Smooth muscle cell (in vitro differentiated cells): ENCODE measurements around the gene ROCK2. TPM values are rescaled to one million over a fixed set of nuclear protein-coding genes. Genes with fewer than 3 reads are reported as not detected.
A peak's percentile ranks its signal among the peaks of the same experiment; 100 is the strongest.

ENCODE experiments used
- DNase-seq: peaks from one replicate; lab custom pipeline; 2025; ENCODE audit not compliant: unreplicated experiment; lab: John Stamatoyannopoulos, UW
- H2AFZ ChIP-seq: fragments of 200-600 bp; sonication (generic); 2 replicates; pipeline ENCODE4 v1.6.0; 2016; ENCODE audit warnings: antibody characterized with exemption, low read depth, mild to moderate bottlenecking
- H3F3A ChIP-seq: fragments of 200-600 bp; sonication (generic); 2 replicates; pipeline ENCODE4 v1.6.0; 2017; ENCODE audit warnings: antibody characterized with exemption, low read depth
- H3K27ac ChIP-seq: fragments of 200-600 bp; sonication (generic); 2 replicates; pipeline ENCODE4 v1.5.1; 2016; ENCODE audit warnings: low read depth, mild to moderate bottlenecking
- H3K27me3 ChIP-seq: fragments of 200-600 bp; sonication (generic); 2 replicates; pipeline ENCODE4 v1.6.1; 2016; ENCODE audit warnings: low read depth, mild to moderate bottlenecking
- H3K36me3 ChIP-seq: fragments of 200-600 bp; sonication (generic); 2 replicates; pipeline ENCODE4 v1.5.1; 2016; ENCODE audit warnings: low read depth
- H3K4me1 ChIP-seq: fragments of 200-600 bp; sonication (generic); 2 replicates; pipeline ENCODE4 v1.5.1; 2016; ENCODE audit warnings: low read depth
- H3K4me2 ChIP-seq: fragments of 200-600 bp; sonication (generic); 2 replicates; pipeline ENCODE4 v1.6.0; 2016; ENCODE audit warnings: mild to moderate bottlenecking
- H3K4me3 ChIP-seq: fragments of 200-600 bp; sonication (generic); 2 replicates; pipeline ENCODE4 v1.5.1; 2016; ENCODE audit warnings: mild to moderate bottlenecking
- H3K79me2 ChIP-seq: fragments of 200-600 bp; sonication (generic); 2 replicates; pipeline ENCODE4 v1.6.0; 2016; ENCODE audit warnings: low read depth, mild to moderate bottlenecking
- H3K9ac ChIP-seq: fragments of 200-600 bp; sonication (generic); 2 replicates; pipeline ENCODE4 v1.6.0; 2016; ENCODE audit warnings: low read depth
- H3K9me3 ChIP-seq: fragments of 200-600 bp; sonication (generic); replicated peaks from 2 replicates; pipeline ENCODE4 v1.5.1; 2016; ENCODE audit warnings: low read depth
- H4K20me1 ChIP-seq: fragments of 200-600 bp; sonication (generic); 2 replicates; pipeline ENCODE4 v1.6.0; 2016; ENCODE audit warnings: low read depth
- WGBS: methylation state at CpG from one replicate; pipeline ENCODE4 v1.1.7; 2016; ENCODE audit warnings: low lambda C conversion rate; 5-methylcytosine and 5-hydroxymethylcytosine counted together
- polyA plus RNA-seq: library from polyadenylated mRNA; unstranded; fragments of >200 nt; fragmentation: Nextera tagmentation; extraction: Ambion mirVana; gene quantifications from 2 replicates; pipeline ENCODE4 v1.2.1, GENCODE V29; 2016
- total RNA-seq: library from RNA; depleted of rRNA; stranded (reverse); fragments of >200 nt; gene quantifications from 2 replicates; pipeline ENCODE4 v1.2.3, GENCODE V29; 2014
- TF ChIP-seq, protein P1 (sequence below): fragments of 200-600 bp; sonication (generic); IDR thresholded peaks from 2 replicates; pipeline ENCODE4 v1.5.1; 2017; ENCODE audit warnings: borderline replicate concordance, mild to moderate bottlenecking, antibody characterized with exemption; ENCODE audit not compliant: insufficient read depth, poor library complexity, severe bottlenecking

Gene ROCK2
- 45.5 and 56.2 TPM in 2 replicates for total RNA-seq
- polyA plus RNA-seq, result 27.2 and 42.4 TPM in 2 replicates

DNA sequence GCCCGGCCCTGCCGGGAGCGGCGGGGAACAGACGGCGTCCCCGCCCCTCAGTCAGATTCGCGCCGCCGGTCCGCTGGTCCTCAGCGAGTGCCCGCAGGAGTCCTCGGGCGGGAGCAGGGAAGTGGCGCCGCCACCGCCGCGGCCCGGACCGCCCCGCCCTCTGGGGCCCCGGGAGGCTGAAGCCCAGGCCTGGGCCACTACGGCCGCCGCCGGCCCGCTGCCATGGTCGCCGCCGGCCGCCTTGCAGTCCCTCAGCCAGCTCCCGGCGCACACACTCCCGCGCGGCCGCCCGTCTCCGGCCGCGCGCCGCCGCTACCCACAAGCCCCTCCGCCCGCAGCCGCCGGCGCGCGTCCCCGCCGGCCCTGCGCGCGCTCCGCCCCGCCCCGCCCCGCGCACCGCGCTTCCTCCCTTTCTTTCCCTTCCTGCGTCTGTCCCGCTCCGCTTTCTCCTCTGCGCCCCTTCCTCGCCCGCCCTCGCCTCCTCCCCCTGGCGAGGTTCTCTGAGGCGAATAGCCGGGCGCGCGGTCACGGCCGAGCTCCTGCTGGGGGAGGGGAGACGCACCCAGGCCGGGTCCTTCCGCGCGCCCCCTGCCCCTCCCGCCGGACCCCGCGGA is at the start of gene ROCK2:
Gene ROCK2 (minus strand): TSS at position 295 of the 614 bp plus-strand sequence. CDS start 500 bp downstream, outside the sequence.
- TF ChIP-seq, protein P1, sequence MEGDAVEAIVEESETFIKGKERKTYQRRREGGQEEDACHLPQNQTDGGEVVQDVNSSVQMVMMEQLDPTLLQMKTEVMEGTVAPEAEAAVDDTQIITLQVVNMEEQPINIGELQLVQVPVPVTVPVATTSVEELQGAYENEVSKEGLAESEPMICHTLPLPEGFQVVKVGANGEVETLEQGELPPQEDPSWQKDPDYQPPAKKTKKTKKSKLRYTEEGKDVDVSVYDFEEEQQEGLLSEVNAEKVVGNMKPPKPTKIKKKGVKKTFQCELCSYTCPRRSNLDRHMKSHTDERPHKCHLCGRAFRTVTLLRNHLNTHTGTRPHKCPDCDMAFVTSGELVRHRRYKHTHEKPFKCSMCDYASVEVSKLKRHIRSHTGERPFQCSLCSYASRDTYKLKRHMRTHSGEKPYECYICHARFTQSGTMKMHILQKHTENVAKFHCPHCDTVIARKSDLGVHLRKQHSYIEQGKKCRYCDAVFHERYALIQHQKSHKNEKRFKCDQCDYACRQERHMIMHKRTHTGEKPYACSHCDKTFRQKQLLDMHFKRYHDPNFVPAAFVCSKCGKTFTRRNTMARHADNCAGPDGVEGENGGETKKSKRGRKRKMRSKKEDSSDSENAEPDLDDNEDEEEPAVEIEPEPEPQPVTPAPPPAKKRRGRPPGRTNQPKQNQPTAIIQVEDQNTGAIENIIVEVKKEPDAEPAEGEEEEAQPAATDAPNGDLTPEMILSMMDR, result no peak
- peak within 1 kb of the TSS; percentile 59 for H3K4me3 ChIP-seq
- H3K4me1 ChIP-seq, result peaks cover 36% of the 10 kb centered on the region
- peak within 1 kb of the TSS; percentile 86 for H3K9ac ChIP-seq
- WGBS, result under 1% methylated on average over 26 of the region's 90 CpGs
- peak within 1 kb of the TSS; percentile 80 for H2AFZ ChIP-seq
- peaks cover 41% of the 10 kb centered on the region for H4K20me1 ChIP-seq
- H3K27ac ChIP-seq, result peak within 1 kb of the TSS; percentile 97
- no peaks in the 10 kb centered on the region for H3K27me3 ChIP-seq
- no peaks in the 10 kb centered on the region for H3K9me3 ChIP-seq
- H3F3A ChIP-seq, result peaks cover 11% of the 10 kb centered on the region
- H3K4me2 ChIP-seq, result peak within 1 kb of the TSS; percentile 90
- no peaks in the 10 kb centered on the region for H3K36me3 ChIP-seq
- DNase-seq, result peak; percentile 79
- H3K79me2 ChIP-seq, result peaks cover 42% of the 10 kb centered on the region

DNA sequence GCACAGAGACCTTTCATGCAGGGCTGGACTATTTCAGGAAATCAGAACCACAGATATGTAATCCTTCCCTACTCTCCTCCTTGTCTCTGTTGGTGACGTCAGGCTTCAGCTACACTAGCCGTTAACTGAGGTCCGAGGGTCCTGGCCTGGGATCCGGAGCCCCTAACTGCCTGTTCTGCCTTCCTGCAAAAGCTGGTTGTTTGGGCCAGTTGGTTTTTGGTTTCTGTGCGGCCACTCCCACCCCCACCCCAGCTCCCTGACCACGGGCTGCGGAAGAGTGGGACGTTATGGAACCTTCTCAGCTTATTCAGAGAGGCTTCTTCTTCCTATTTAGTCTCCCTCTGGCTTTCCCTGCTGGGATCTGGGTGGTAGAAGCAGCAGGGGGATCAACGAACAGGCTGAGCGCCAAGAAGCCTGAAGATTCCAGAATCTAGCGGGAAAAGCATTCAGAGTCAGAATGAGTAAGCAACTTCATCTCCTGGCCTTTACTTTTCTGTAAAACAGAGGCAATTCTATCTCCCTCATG is 49.3 kb upstream of the ROCK2 start:
- WGBS, result 21% methylated on average over 11 of the region's 11 CpGs
- Histone ChIP-seq H3K36me3 (no peaks in the 10 kb centered on the region), H3K9me3 (no peaks in the 10 kb centered on the region), H3K79me2 (no peaks in the 10 kb centered on the region), H4K20me1 (no peaks in the 10 kb centered on the region), H2AFZ (peak overlapping the region; percentile 17), H3F3A (peaks cover 37% of the 10 kb centered on the region), H3K9ac (peak overlapping the region; percentile 74), H3K27me3 (no peaks in the 10 kb centered on the region), H3K27ac (peak overlapping the region; percentile 93), H3K4me1 (peaks cover 21% of the 10 kb centered on the region), H3K4me3 (no peak overlapping the region), H3K4me2 (peak overlapping the region; percentile 79)
- no peak for DNase-seq
- TF ChIP-seq, protein P1, result no peak

DNA sequence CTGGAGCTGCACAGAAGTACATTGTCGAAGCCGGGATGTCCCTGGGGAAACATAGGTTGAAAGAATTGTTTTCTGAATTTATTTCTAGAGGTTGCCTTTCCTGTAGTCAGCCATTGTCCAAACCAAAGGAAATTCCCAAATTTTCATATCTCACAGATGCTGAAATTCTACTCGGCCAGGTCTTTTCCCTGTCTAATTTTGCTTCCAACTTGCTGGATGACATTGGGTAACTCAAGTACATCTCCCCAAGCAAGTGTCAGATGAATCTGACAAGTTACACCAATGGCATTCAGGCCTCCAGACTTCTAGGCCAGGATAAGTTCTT is 47.5 kb upstream of the ROCK2 start:
- no peaks in the 10 kb centered on the region for H3K27me3 ChIP-seq
- WGBS, result 45% methylated on average over 3 of the region's 3 CpGs
- H4K20me1 ChIP-seq, result no peaks in the 10 kb centered on the region
- peak overlapping the region; percentile 68 for H3K4me2 ChIP-seq
- H3K36me3 ChIP-seq, result no peaks in the 10 kb centered on the region
- TF ChIP-seq, protein P1, result no peak
- no peaks in the 10 kb centered on the region for H3K9me3 ChIP-seq
- H3F3A ChIP-seq, result peaks cover 43% of the 10 kb centered on the region
- peak overlapping the region; percentile 93 for H3K27ac ChIP-seq
- H3K4me3 ChIP-seq, result no peak overlapping the region
- H2AFZ ChIP-seq, result no peak overlapping the region
- no peak for DNase-seq
- H3K79me2 ChIP-seq, result no peaks in the 10 kb centered on the region
- peaks cover 22% of the 10 kb centered on the region for H3K4me1 ChIP-seq
- peak overlapping the region; percentile 77 for H3K9ac ChIP-seq

DNA sequence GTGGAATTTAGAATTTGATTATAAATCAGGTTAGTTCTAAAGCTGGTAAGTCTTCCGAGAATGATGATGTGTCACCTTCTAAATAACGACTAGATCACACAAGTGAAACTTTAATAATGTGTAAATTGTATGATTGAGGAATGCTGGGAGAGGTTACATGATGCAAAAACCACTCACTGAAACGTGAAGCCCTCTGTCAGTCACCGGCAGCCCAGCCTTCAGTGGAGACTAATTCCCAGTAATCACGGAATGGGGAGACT is 45.9 kb upstream of the ROCK2 start:
- no peaks in the 10 kb centered on the region for H3K36me3 ChIP-seq
- peak overlapping the region; percentile 93 for H3K27ac ChIP-seq
- TF ChIP-seq, protein P1, result no peak
- no peaks in the 10 kb centered on the region for H3K27me3 ChIP-seq
- peaks cover 22% of the 10 kb centered on the region for H3K4me1 ChIP-seq
- no peaks in the 10 kb centered on the region for H3K9me3 ChIP-seq
- peaks cover 50% of the 10 kb centered on the region for H3F3A ChIP-seq
- H3K4me2 ChIP-seq, result peak overlapping the region; percentile 16
- no peak overlapping the region for H2AFZ ChIP-seq
- H3K79me2 ChIP-seq, result no peaks in the 10 kb centered on the region
- no peaks in the 10 kb centered on the region for H4K20me1 ChIP-seq
- 79% methylated on average over 5 of the region's 5 CpGs for WGBS
- no peak for DNase-seq
- peak overlapping the region; percentile 50 for H3K9ac ChIP-seq
- H3K4me3 ChIP-seq, result no peak overlapping the region
